Neuronal stem cell (in vitro differentiated cells): ENCODE results near the gene RNASEH1.
A peak's percentile ranks its signal among the peaks of the same experiment; 100 is the strongest.

Experiments
- DNase-seq: peaks from one replicate; pipeline ENCODE4 v3.0.0-alpha.2; 2013; ENCODE audit warnings: low spot score
- H2AFZ ChIP-seq: one replicate; pipeline ENCODE4 v1.6.1; 2013; ENCODE audit warnings: mild to moderate bottlenecking, low read length, inconsistent platforms
- H2AK5ac ChIP-seq: 2 replicates; pipeline ENCODE4 v1.6.1; 2013; ENCODE audit warnings: low read depth, mild to moderate bottlenecking, inconsistent platforms, low read length, moderate library complexity, mixed read lengths
- H2BK120ac ChIP-seq: 2 replicates; pipeline ENCODE4 v1.6.1; 2013; ENCODE audit warnings: low read depth, mild to moderate bottlenecking, inconsistent platforms, low read length, moderate library complexity, mixed read lengths
- H2BK12ac ChIP-seq: one replicate; pipeline ENCODE4 v1.6.1; 2013; ENCODE audit warnings: low read length, inconsistent platforms
- H2BK15ac ChIP-seq: 2 replicates; pipeline ENCODE4 v1.6.1; 2013; ENCODE audit warnings: mild to moderate bottlenecking, low read length, inconsistent platforms, mixed read lengths
- H2BK5ac ChIP-seq: one replicate; pipeline ENCODE4 v1.6.1; 2013; ENCODE audit warnings: inconsistent platforms, mild to moderate bottlenecking, low read length, moderate library complexity
- H3K14ac ChIP-seq: one replicate; pipeline ENCODE4 v1.6.1; 2013; ENCODE audit warnings: low read length, inconsistent platforms
- H3K18ac ChIP-seq: 2 replicates; pipeline ENCODE4 v1.6.1; 2013; ENCODE audit warnings: low read length, inconsistent platforms
- H3K23ac ChIP-seq: 2 replicates; pipeline ENCODE4 v1.6.1; 2013; ENCODE audit warnings: low read depth, mild to moderate bottlenecking, mixed read lengths, low read length, inconsistent platforms; ENCODE audit not compliant: poor library complexity
- H3K27ac ChIP-seq: replicated peaks from 3 replicates; pipeline ENCODE4 v1.5.1; 2013; ENCODE audit warnings: low read length, inconsistent platforms
- H3K27me3 ChIP-seq, 3 experiments: 2 replicates each; pipeline ENCODE4 v1.6.1; 2013; ENCODE audit warnings: low read length in 3 of 3, mild to moderate bottlenecking in 2 of 3, inconsistent platforms in 1 of 3, low read depth in 1 of 3, mixed read lengths in 1 of 3, moderate library complexity in 1 of 3; ENCODE audit not compliant: control insufficient read depth in 3 of 3, insufficient read depth in 3 of 3
- H3K36me3 ChIP-seq, 2 donors: replicated peaks in 1 of 2; 2 replicates each; pipeline ENCODE4 v1.6.1; 2013; ENCODE audit warnings: low read length in 2 of 2; ENCODE audit not compliant: control insufficient read depth in 2 of 2, insufficient read depth in 2 of 2
- H3K4ac ChIP-seq: 2 replicates; pipeline ENCODE4 v1.6.1; 2013; ENCODE audit warnings: inconsistent platforms, mild to moderate bottlenecking, low read length, moderate library complexity
- H3K4me1 ChIP-seq, 2 donors: 1 replicate in 1 of 2; 2 replicates in 1 of 2; pipeline ENCODE4 v1.6.1; 2013; ENCODE audit warnings: low read length in 2 of 2, low read depth in 1 of 2; ENCODE audit not compliant: control insufficient read depth in 2 of 2, insufficient read depth in 1 of 2
- H3K4me2 ChIP-seq: one replicate; pipeline ENCODE4 v1.6.1; 2013; ENCODE audit warnings: mild to moderate bottlenecking, low read length, inconsistent platforms; ENCODE audit not compliant: insufficient read depth, poor library complexity, severe bottlenecking
- H3K4me3 ChIP-seq, 2 donors: 2 replicates each; pipeline ENCODE4 v1.5.1; 2013; ENCODE audit warnings: low read length in 2 of 2, mild to moderate bottlenecking in 2 of 2, inconsistent platforms in 1 of 2, moderate library complexity in 1 of 2
- H3K79me1 ChIP-seq: one replicate; pipeline ENCODE4 v1.6.1; 2013; ENCODE audit warnings: low read depth, mild to moderate bottlenecking, inconsistent platforms, low read length, moderate library complexity
- H3K9ac ChIP-seq: one replicate; pipeline ENCODE4 v1.6.1; 2013; ENCODE audit warnings: mild to moderate bottlenecking, low read depth, low read length, inconsistent platforms; ENCODE audit not compliant: poor library complexity
- H3K9me3 ChIP-seq, 2 donors: replicated peaks in 1 of 2; 2 replicates each; pipeline versions ENCODE3 to v1.6.1; 2013; ENCODE audit warnings: low read length in 2 of 2, mild to moderate bottlenecking in 2 of 2, inconsistent platforms in 1 of 2, low read depth in 1 of 2, mixed read lengths in 1 of 2, moderate library complexity in 1 of 2; ENCODE audit not compliant: control insufficient read depth in 2 of 2, insufficient read depth in 1 of 2
- H4K8ac ChIP-seq: one replicate; pipeline ENCODE4 v1.6.1; 2013; ENCODE audit warnings: low read depth, mild to moderate bottlenecking, inconsistent platforms, low read length, moderate library complexity
- H4K91ac ChIP-seq: one replicate; pipeline ENCODE4 v1.6.1; 2013; ENCODE audit warnings: low read length, low read depth, mild to moderate bottlenecking, inconsistent platforms; ENCODE audit not compliant: poor library complexity
- whole genome bisulfite sequencing, 2 donors: extraction: QIAGEN DNeasy Blood & Tissue Kit; methylation state at CpG; one replicate each; pipeline ENCODE4 v1.1.7; 2013; ENCODE audit warnings: missing lambda C conversion rate in 2 of 2, mixed read lengths in 1 of 2; ENCODE audit not compliant: insufficient read length in 2 of 2, insufficient replicate concordance in 1 of 2; ENCODE audit errors: extremely low coverage in 2 of 2; 5-methylcytosine and 5-hydroxymethylcytosine counted together

Gene RNASEH1

DNA sequence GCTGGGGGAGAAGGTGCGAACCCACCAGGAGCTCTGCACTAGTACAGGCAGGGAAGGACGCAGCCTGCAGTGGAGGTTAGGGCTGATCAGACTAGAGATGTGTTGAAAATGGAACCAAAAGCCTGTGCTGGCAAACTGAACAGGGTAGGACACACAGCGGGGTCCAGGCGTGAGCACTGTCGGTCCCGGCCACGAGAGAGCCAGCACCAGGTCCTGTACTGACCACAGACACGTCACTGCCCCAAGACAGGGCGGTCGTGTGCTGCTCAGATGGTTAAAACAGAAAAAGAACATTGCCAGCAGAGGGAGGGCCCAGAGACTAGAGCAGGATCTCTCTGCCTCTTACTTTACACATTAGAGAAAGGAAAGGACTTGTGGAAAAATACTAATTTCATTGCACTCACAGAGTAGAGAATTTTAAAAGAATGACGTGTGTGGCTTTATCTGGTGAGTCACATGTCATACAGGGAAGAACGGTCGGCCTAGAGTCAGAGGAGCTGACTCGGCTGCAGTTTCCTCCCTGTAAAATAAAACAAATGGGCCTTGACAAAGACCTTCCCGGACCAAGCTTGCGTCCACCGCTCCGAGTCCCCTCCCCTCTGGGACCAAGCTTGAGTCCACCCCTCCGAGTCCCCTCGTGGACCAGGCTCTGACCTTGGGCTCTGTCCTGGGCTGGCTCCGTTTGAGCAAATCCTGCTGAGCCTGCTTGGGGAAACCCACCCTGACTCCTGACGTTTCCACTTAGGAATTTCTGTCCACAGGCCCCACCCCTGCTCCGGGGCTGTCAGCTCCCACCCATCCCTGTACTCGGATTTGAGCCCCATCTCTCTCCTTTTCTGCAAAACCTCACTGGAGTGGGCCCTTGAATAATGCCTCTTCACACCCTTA lies 22.1 kb downstream of the RNASEH1 start:
- Histone ChIP-seq H3K9ac (no peak overlapping the region), H4K91ac (no peak overlapping the region), H3K4me3 (peak overlapping the region in 1 of 2 donors; percentile 48), H3K36me3 (peaks cover 2 to 25% of the 10 kb centered on the region in 2 donors), H3K23ac (peak overlapping the region; percentile 32), H4K8ac (no peak overlapping the region), H3K79me1 (no peaks in the 10 kb centered on the region), H3K4me1 (peaks cover 0 to 14% of the 10 kb centered on the region in 2 donors), H3K18ac (no peak overlapping the region), H2BK5ac (no peak overlapping the region), H3K4ac (no peak overlapping the region), H2AK5ac (no peak overlapping the region), H2BK12ac (no peak overlapping the region), H3K4me2 (no peak overlapping the region), H2BK120ac (no peak overlapping the region), H2BK15ac (no peak overlapping the region), H3K9me3 (peaks cover 0 to 1% of the 10 kb centered on the region in 2 donors), H3K27ac (no peak overlapping the region), H2AFZ (peak overlapping the region; percentile 80), H3K27me3 (no peaks in the 10 kb centered on the region), H3K14ac (no peak overlapping the region)
- no CpG with 5 or more reads among the region's 24 CpGs for WGBS, 2 donors
- DNase-seq: no peak

DNA sequence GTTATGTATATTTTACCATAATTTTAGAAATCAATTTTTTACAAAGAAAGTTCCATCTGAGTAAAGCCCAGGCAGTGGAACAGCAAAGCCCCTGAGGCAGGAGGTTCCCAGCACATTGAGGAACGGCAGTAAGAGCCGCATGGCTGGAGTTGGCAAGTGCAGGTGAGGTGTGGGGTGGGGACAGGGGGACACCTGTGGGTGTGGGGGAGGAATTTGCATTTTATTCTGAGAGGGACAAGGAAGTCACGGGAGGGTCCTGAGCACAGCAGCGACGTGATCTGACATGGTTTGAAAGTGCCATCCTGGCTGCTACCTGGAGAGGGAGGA lies 22.7 kb downstream of the RNASEH1 start:
- Histone ChIP-seq H3K79me1 (no peaks in the 10 kb centered on the region), H4K91ac (no peak overlapping the region), H3K36me3 (peaks cover 2 to 20% of the 10 kb centered on the region in 2 donors), H3K4me1 (peaks cover 0 to 14% of the 10 kb centered on the region in 2 donors), H3K4me2 (no peak overlapping the region), H3K14ac (no peak overlapping the region), H2BK12ac (no peak overlapping the region), H3K18ac (no peak overlapping the region), H3K27ac (no peak overlapping the region), H3K9ac (no peak overlapping the region), H2AFZ (no peak overlapping the region), H2AK5ac (no peak overlapping the region), H3K23ac (no peak overlapping the region), H2BK15ac (no peak overlapping the region), H2BK5ac (no peak overlapping the region), H3K4me3 (peak overlapping the region in 1 of 2 donors; percentile 48), H3K27me3 (no peaks in the 10 kb centered on the region), H3K4ac (no peak overlapping the region), H2BK120ac (no peak overlapping the region), H3K9me3 (peaks cover 0 to 1% of the 10 kb centered on the region in 2 donors), H4K8ac (no peak overlapping the region)
- WGBS, 2 donors: no CpG with 5 or more reads among the region's 5 CpGs
- no peak for DNase-seq

GRCh38 chr2:3534251-3534814 lies 23.8 kb downstream of the RNASEH1 start:
- DNase-seq: no peak
- H3K79me1 ChIP-seq: no peaks in the 10 kb centered on the region
- H3K9me3 ChIP-seq: peaks cover 0 to 1% of the 10 kb centered on the region in 2 donors
- H3K27me3 ChIP-seq: no peaks in the 10 kb centered on the region
- H2AK5ac ChIP-seq: peak overlapping the region; percentile 60
- peak overlapping the region; percentile 46 for H3K18ac ChIP-seq
- H3K4me2 ChIP-seq: no peak overlapping the region
- H3K23ac ChIP-seq: peak overlapping the region; percentile 40
- peaks cover 0 to 14% of the 10 kb centered on the region in 2 donors for H3K4me1 ChIP-seq
- H3K9ac ChIP-seq: no peak overlapping the region
- no peak overlapping the region for H2BK120ac ChIP-seq
- peak overlapping the region; percentile 33 for H4K91ac ChIP-seq
- no peak overlapping the region for H3K4ac ChIP-seq
- WGBS, 2 donors: no CpG with 5 or more reads among the region's 24 CpGs
- no peak overlapping the region for H3K27ac ChIP-seq
- no peak overlapping the region for H2AFZ ChIP-seq
- peak overlapping the region; percentile 89 for H4K8ac ChIP-seq
- H2BK5ac ChIP-seq: no peak overlapping the region
- H3K4me3 ChIP-seq: no peak overlapping the region
- H3K14ac ChIP-seq: peak overlapping the region; percentile 42
- peak overlapping the region; percentile 6 for H2BK15ac ChIP-seq
- no peak overlapping the region for H2BK12ac ChIP-seq
- H3K36me3 ChIP-seq: peaks cover 2 to 10% of the 10 kb centered on the region in 2 donors

GRCh38 chr2:3533836-3534235 lies 24.3 kb downstream of the RNASEH1 start:
- Histone ChIP-seq H2BK15ac (no peak overlapping the region), H3K9ac (no peak overlapping the region), H4K8ac (no peak overlapping the region), H4K91ac (no peak overlapping the region), H3K23ac (no peak overlapping the region), H3K4me3 (no peak overlapping the region), H2BK120ac (no peak overlapping the region), H3K79me1 (no peaks in the 10 kb centered on the region), H3K14ac (no peak overlapping the region), H2BK12ac (no peak overlapping the region), H2AFZ (peak overlapping the region; percentile 32), H3K9me3 (peaks cover 0 to 1% of the 10 kb centered on the region in 2 donors), H2AK5ac (no peak overlapping the region), H3K4ac (no peak overlapping the region), H3K4me1 (peaks cover 0 to 14% of the 10 kb centered on the region in 2 donors), H3K36me3 (peaks cover 2 to 8% of the 10 kb centered on the region in 2 donors), H3K27me3 (no peaks in the 10 kb centered on the region), H3K4me2 (no peak overlapping the region), H3K27ac (no peak overlapping the region), H3K18ac (no peak overlapping the region), H2BK5ac (no peak overlapping the region)
- WGBS, 2 donors: no CpG with 5 or more reads among the region's 6 CpGs
- DNase-seq: no peak
